Neural cell (in vitro differentiated cells): ENCODE data around the gene PIBF1. TPM values are rescaled to one million over a fixed set of nuclear protein-coding genes. Genes with fewer than 3 reads are reported as not detected.

Experiments
- H2AFZ ChIP-seq: fragments of 200-600, 300-800 bp; sonication (generic), shearing (Covaris generic); 2 replicates; pipeline ENCODE4 v1.6.0; 2014; ENCODE audit warnings: low read depth, mild to moderate bottlenecking, antibody characterized with exemption, low read length, moderate library complexity
- H3F3A ChIP-seq: fragments of 200-600 bp; shearing (Covaris generic); 2 replicates; pipeline ENCODE4 v1.6.1; 2016; ENCODE audit warnings: mild to moderate bottlenecking, moderate library complexity, mixed read lengths, antibody characterized with exemption, low read length; ENCODE audit not compliant: insufficient read depth, poor library complexity, severe bottlenecking
- H3K27ac ChIP-seq: fragments of 200-600, 300-800 bp; sonication (generic), shearing (Covaris generic); 2 replicates; pipeline ENCODE4 v1.5.1; 2014; ENCODE audit warnings: mild to moderate bottlenecking, low read length, moderate library complexity
- H3K27me3 ChIP-seq: fragments of 300-800, 200-600 bp; sonication (generic), shearing (Covaris generic); 2 replicates; pipeline ENCODE4 v1.6.0; 2014; ENCODE audit warnings: mild to moderate bottlenecking, low read depth, low read length, moderate library complexity; ENCODE audit not compliant: insufficient read depth
- H3K36me3 ChIP-seq: fragments of 300-800, 200-600 bp; sonication (generic), shearing (Covaris generic); 2 replicates; pipeline ENCODE4 v1.5.1; 2014; ENCODE audit warnings: mild to moderate bottlenecking, antibody characterized with exemption, low read length, moderate library complexity; ENCODE audit not compliant: insufficient read depth
- H3K4me2 ChIP-seq: fragments of 300-800, 200-600 bp; sonication (generic), shearing (Covaris generic); 2 replicates; pipeline ENCODE4 v1.6.0; 2014; ENCODE audit warnings: mild to moderate bottlenecking, low read length
- H3K4me3 ChIP-seq: fragments of 300-800, 200-600 bp; sonication (generic), shearing (Covaris generic); 2 replicates; pipeline ENCODE4 v1.5.1; 2014; ENCODE audit warnings: mild to moderate bottlenecking, low read length, moderate library complexity
- H3K79me2 ChIP-seq: fragments of 200-600 bp; shearing (Covaris generic); replicated peaks from 2 replicates; pipeline ENCODE4 v1.6.0; 2014; ENCODE audit warnings: mild to moderate bottlenecking, low read length, moderate library complexity; ENCODE audit not compliant: insufficient read depth
- H3K9ac ChIP-seq: fragments of 300-800, 200-600 bp; sonication (generic), shearing (Covaris generic); 2 replicates; pipeline ENCODE4 v1.6.1; 2016; ENCODE audit warnings: mild to moderate bottlenecking, low read length, mixed read lengths
- H3K9me2 ChIP-seq: fragments of 200-600 bp; shearing (Covaris generic); 2 replicates; pipeline ENCODE4 v1.6.1; 2016; ENCODE audit warnings: mild to moderate bottlenecking, low read length, mixed read lengths; ENCODE audit not compliant: insufficient read depth
- H3K9me3 ChIP-seq: fragments of 200-600, 300-800 bp; sonication (generic), shearing (Covaris generic); 2 replicates; pipeline ENCODE4 v1.6.1; 2016; ENCODE audit warnings: mild to moderate bottlenecking, mixed run types, low read length, moderate library complexity, mixed read lengths
- H4K20me1 ChIP-seq: fragments of 200-600 bp; shearing (Covaris generic); 2 replicates; pipeline ENCODE4 v1.6.1; 2016; ENCODE audit warnings: mild to moderate bottlenecking, mixed run types; ENCODE audit not compliant: insufficient read depth
- EP300 ChIP-seq: fragments of 450-650 bp; conservative IDR thresholded peaks from 2 replicates; pipeline ENCODE4 v1.6.1; 2014; ENCODE audit warnings: antibody characterized with exemption, mild to moderate bottlenecking, moderate library complexity; ENCODE audit not compliant: poor library complexity, severe bottlenecking
- EZH2 ChIP-seq: fragments of 200-600, 300-800 bp; shearing (Covaris generic), sonication (generic); IDR thresholded peaks from 2 replicates; pipeline ENCODE4 v1.6.1; 2014; ENCODE audit warnings: antibody characterized with exemption, low read length, borderline replicate concordance, mild to moderate bottlenecking; ENCODE audit not compliant: insufficient read depth, poor library complexity, severe bottlenecking
- MXI1 ChIP-seq: fragments of 450-650 bp; conservative IDR thresholded peaks from 2 replicates; pipeline ENCODE4 v1.6.1; 2014; ENCODE audit warnings: antibody characterized with exemption, mild to moderate bottlenecking; ENCODE audit not compliant: poor library complexity, severe bottlenecking
- POLR2AphosphoS5 ChIP-seq: IDR thresholded peaks from 2 replicates; pipeline ENCODE4 v1.6.1; 2012
- RAD21 ChIP-seq: fragments of 450-650 bp; conservative IDR thresholded peaks from 2 replicates; pipeline ENCODE4 v1.6.1; 2014; ENCODE audit warnings: antibody characterized with exemption, mild to moderate bottlenecking, moderate library complexity
- SMC3 ChIP-seq: fragments of 450-650 bp; conservative IDR thresholded peaks from 2 replicates; pipeline ENCODE4 v1.6.1; 2014; ENCODE audit warnings: antibody characterized with exemption, mild to moderate bottlenecking, moderate library complexity; ENCODE audit not compliant: poor library complexity
- TAF1 ChIP-seq: IDR thresholded peaks from 2 replicates; pipeline ENCODE4 v1.6.1; 2012; ENCODE audit warnings: low read depth
- polyA plus RNA-seq: library from polyadenylated mRNA; depleted of rRNA; stranded (reverse); fragments of >200 nt; gene quantifications from 2 replicates; pipeline ENCODE4 v1.2.3, GENCODE V29; 2014
- TF ChIP-seq, protein P1 (sequence below): fragments of 450-650 bp; IDR thresholded peaks from 2 replicates; pipeline ENCODE4 v1.5.1; 2014; ENCODE audit warnings: antibody characterized with exemption, mild to moderate bottlenecking, moderate library complexity; ENCODE audit not compliant: poor library complexity, severe bottlenecking
- TF ChIP-seq, protein P2 (sequence below): IDR thresholded peaks from 2 replicates; pipeline ENCODE4 v1.6.1; 2012; ENCODE audit warnings: borderline replicate concordance

The PIBF1 gene
- polyA plus RNA-seq, 1 donor from 2014 or later = 42.4 TPM

DNA sequence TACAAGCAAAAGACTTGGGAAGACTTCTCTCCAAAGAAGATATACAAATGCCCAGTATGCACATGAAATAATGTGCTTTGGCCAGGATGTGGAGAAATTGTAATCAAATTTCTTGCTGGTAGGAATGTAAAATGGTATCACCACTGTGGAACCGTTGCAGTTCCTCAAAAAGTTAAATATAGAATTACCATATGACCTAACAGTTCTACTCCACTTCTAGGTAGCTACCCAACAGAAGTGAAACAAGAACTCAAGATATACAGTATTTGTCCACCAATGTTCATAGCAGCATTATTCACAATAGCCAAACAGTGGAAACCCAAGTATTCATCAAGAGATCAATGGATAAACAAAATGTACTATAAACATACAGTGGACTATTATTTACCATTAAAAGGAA lies 181.8 kb downstream of the PIBF1 start:
- H3K4me2 ChIP-seq = no peak overlapping the region
- H3K79me2 ChIP-seq = no peaks in the 10 kb centered on the region
- H3K36me3 ChIP-seq = no peaks in the 10 kb centered on the region
- no peaks in the 10 kb centered on the region for H3K9me3 ChIP-seq
- no peak overlapping the region for H3K9ac ChIP-seq
- H4K20me1 ChIP-seq = no peaks in the 10 kb centered on the region
- no peaks in the 10 kb centered on the region for H3K27me3 ChIP-seq
- H3K27ac ChIP-seq = no peak overlapping the region
- H2AFZ ChIP-seq = no peak overlapping the region
- no peak overlapping the region for H3K4me3 ChIP-seq
- TF ChIP-seq RAD21 (no peak), SMC3 (no peak), TAF1 (no peak), EP300 (no peak), POLR2AphosphoS5 (no peak), MXI1 (no peak), EZH2 (no peak)
- TF ChIP-seq, protein P1, sequence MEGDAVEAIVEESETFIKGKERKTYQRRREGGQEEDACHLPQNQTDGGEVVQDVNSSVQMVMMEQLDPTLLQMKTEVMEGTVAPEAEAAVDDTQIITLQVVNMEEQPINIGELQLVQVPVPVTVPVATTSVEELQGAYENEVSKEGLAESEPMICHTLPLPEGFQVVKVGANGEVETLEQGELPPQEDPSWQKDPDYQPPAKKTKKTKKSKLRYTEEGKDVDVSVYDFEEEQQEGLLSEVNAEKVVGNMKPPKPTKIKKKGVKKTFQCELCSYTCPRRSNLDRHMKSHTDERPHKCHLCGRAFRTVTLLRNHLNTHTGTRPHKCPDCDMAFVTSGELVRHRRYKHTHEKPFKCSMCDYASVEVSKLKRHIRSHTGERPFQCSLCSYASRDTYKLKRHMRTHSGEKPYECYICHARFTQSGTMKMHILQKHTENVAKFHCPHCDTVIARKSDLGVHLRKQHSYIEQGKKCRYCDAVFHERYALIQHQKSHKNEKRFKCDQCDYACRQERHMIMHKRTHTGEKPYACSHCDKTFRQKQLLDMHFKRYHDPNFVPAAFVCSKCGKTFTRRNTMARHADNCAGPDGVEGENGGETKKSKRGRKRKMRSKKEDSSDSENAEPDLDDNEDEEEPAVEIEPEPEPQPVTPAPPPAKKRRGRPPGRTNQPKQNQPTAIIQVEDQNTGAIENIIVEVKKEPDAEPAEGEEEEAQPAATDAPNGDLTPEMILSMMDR = no peak
- TF ChIP-seq, protein P2, sequence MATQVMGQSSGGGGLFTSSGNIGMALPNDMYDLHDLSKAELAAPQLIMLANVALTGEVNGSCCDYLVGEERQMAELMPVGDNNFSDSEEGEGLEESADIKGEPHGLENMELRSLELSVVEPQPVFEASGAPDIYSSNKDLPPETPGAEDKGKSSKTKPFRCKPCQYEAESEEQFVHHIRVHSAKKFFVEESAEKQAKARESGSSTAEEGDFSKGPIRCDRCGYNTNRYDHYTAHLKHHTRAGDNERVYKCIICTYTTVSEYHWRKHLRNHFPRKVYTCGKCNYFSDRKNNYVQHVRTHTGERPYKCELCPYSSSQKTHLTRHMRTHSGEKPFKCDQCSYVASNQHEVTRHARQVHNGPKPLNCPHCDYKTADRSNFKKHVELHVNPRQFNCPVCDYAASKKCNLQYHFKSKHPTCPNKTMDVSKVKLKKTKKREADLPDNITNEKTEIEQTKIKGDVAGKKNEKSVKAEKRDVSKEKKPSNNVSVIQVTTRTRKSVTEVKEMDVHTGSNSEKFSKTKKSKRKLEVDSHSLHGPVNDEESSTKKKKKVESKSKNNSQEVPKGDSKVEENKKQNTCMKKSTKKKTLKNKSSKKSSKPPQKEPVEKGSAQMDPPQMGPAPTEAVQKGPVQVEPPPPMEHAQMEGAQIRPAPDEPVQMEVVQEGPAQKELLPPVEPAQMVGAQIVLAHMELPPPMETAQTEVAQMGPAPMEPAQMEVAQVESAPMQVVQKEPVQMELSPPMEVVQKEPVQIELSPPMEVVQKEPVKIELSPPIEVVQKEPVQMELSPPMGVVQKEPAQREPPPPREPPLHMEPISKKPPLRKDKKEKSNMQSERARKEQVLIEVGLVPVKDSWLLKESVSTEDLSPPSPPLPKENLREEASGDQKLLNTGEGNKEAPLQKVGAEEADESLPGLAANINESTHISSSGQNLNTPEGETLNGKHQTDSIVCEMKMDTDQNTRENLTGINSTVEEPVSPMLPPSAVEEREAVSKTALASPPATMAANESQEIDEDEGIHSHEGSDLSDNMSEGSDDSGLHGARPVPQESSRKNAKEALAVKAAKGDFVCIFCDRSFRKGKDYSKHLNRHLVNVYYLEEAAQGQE = no peak
- H3F3A ChIP-seq = no peaks in the 10 kb centered on the region
- H3K9me2 ChIP-seq = no peaks in the 10 kb centered on the region

DNA sequence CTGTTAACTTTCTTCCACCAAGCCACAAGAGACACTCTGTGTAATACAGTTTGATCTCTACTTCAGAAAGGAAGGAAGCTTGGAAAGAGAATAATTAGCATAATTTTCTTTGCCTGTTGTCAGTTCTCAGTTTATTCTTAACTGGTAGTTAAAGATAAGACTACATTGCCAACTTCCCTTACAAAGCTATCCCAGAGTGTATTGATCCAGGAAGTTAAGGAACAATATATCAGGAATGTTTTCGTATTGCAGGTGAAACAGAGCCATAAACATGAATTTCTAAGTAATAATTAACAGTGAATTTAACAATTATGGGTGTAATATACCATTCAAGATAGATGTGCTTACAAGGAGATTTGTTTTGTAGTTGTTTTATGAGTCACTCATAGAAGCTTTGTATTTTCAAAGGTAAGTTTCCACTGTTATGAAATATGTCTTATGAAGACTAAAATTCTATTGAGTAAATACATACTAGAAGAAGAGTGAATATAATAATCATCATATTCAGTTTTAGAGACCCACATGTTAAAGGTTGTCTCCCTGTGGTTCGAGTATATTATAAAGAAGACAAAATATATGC lies 188.5 kb downstream of the PIBF1 start:
- Histone ChIP-seq H3K4me2 (no peak overlapping the region), H3K79me2 (no peaks in the 10 kb centered on the region), H3K9ac (no peak overlapping the region), H3F3A (no peaks in the 10 kb centered on the region), H3K27ac (no peak overlapping the region), H3K4me3 (no peak overlapping the region), H3K9me2 (no peaks in the 10 kb centered on the region), H4K20me1 (no peaks in the 10 kb centered on the region), H3K27me3 (no peaks in the 10 kb centered on the region), H2AFZ (no peak overlapping the region), H3K36me3 (no peaks in the 10 kb centered on the region), H3K9me3 (no peaks in the 10 kb centered on the region)
- TF ChIP-seq, protein P1 = no peak
